HepG2 (cell line): Measurements from ENCODE around the gene MAP3K14. TPM values are rescaled to one million over a fixed set of nuclear protein-coding genes. Genes with fewer than 3 reads are reported as not detected.

Source experiments
- ATAC-seq: fragments of 200-7000 bp; cut with Tn5 transposase; 3 replicates; pipeline ENCODE4 v1.9.1; 2020; ENCODE audit warnings: mild to moderate bottlenecking, moderate library complexity
- BruUV-seq: library from RNA; stranded (reverse); fragments of 400-500 nt; replicated peaks from 2 replicates; lab custom pipeline; 2021; lab: Mats Ljungman, UMichigan
- CTCF ChIA-PET: fragments of 300-600 bp; formaldehyde crosslinking; extraction: SDS; loops from one replicate; lab custom pipeline; 2021; ENCODE audit warnings: low total read pairs, inconsistent platforms, low intra/inter-chr PET ratio; lab: Yijun Ruan, JAX
- POLR2A ChIA-PET: fragments of 350-600 bp; sonication (Branson Sonifier 250); formaldehyde crosslinking; loops from one replicate; lab custom pipeline; 2020; ENCODE audit warnings: antibody characterized with exemption, inconsistent platforms; lab: Yijun Ruan, JAX
- DNase-seq: peaks from one replicate; pipeline ENCODE4 v3.0.0-alpha.2; 2015; ENCODE audit warnings: low spot score
- FAIRE-seq: peaks from 3 replicates; lab custom pipeline; 2011; peaks lifted over from hg19 to GRCh38; lab: Jason Lieb, UNC
- H2AFZ ChIP-seq: one replicate; pipeline ENCODE4 v1.6.1; 2011; ENCODE audit warnings: low read length, inconsistent platforms
- H3K27ac ChIP-seq: fragments of 300-600 bp; 3 replicates; pipeline ENCODE4 v1.8.0; 2011; ENCODE audit warnings: mixed run types, mild to moderate bottlenecking, mixed read lengths, low read length, inconsistent platforms; ENCODE audit not compliant: insufficient read depth; ENCODE audit errors: extremely low read length
- H3K27me3 ChIP-seq, 2 experiments: fragments of 200-600 bp in 1 of 2; 2 replicates in 1 of 2; 3 replicates in 1 of 2; pipeline versions ENCODE4 v1.6.0 to v1.8.0; 2011; ENCODE audit warnings: low read length in 2 of 2, mild to moderate bottlenecking in 2 of 2, moderate library complexity in 2 of 2, inconsistent platforms in 1 of 2; ENCODE audit not compliant: insufficient read depth in 2 of 2, control insufficient read depth in 1 of 2
- H3K36me3 ChIP-seq, 2 experiments: fragments of 200-600 bp in 1 of 2; replicated peaks in 1 of 2; 2 replicates in 1 of 2; 3 replicates in 1 of 2; pipeline versions ENCODE4 v1.5.1 to v1.8.0; 2011; ENCODE audit warnings: low read length in 2 of 2, inconsistent platforms in 1 of 2; ENCODE audit not compliant: insufficient read depth in 2 of 2, control insufficient read depth in 1 of 2
- H3K4me1 ChIP-seq: 2 replicates; pipeline ENCODE4 v1.5.1; 2012; ENCODE audit warnings: low read length, inconsistent platforms; ENCODE audit not compliant: insufficient read depth
- H3K4me2 ChIP-seq: 2 replicates; pipeline ENCODE4 v1.6.0; 2011; ENCODE audit warnings: low read depth, low read length, inconsistent platforms
- H3K4me3 ChIP-seq, 3 experiments: fragments of 200-600 bp in 1 of 3; sonication (generic), shearing (Covaris generic) in 1 of 3; replicated peaks in 1 of 3; 2 replicates each; pipeline ENCODE4 v1.5.1; 2011 to 2016; ENCODE audit warnings: low read length in 3 of 3, inconsistent platforms in 2 of 3, low read depth in 2 of 3, mild to moderate bottlenecking in 2 of 3, control low read depth in 1 of 3, mixed read lengths in 1 of 3; ENCODE audit not compliant: insufficient read depth in 1 of 3
- H3K79me2 ChIP-seq: one replicate; pipeline ENCODE4 v1.6.1; 2011; ENCODE audit warnings: low read length, inconsistent platforms; ENCODE audit not compliant: insufficient read depth
- H3K9ac ChIP-seq: 2 replicates; pipeline ENCODE4 v1.6.0; 2011; ENCODE audit warnings: mild to moderate bottlenecking, low read depth, low read length, inconsistent platforms; ENCODE audit not compliant: insufficient read depth
- H3K9me3 ChIP-seq: 2 replicates; pipeline ENCODE4 v1.5.1; 2012; ENCODE audit warnings: mild to moderate bottlenecking, low read length
- H4K20me1 ChIP-seq: 2 replicates; pipeline ENCODE4 v1.6.0; 2011; ENCODE audit warnings: inconsistent platforms, mild to moderate bottlenecking, low read length, moderate library complexity; ENCODE audit not compliant: insufficient read depth
- CC2D1A ChIP-seq: sonication (generic); formaldehyde crosslinking; IDR thresholded peaks from 2 replicates; pipeline ENCODE4 v1.8.1; 2023; ENCODE audit warnings: mild to moderate bottlenecking, missing genetic modification reagents
- REST ChIP-seq, 2 experiments: IDR thresholded peaks; 2 replicates each; pipeline ENCODE4 v1.6.1; 2011 to 2012; ENCODE audit warnings: low read length in 2 of 2, borderline replicate concordance in 1 of 2, low read depth in 1 of 2, mild to moderate bottlenecking in 1 of 2, moderate library complexity in 1 of 2
- WIZ ChIP-seq: sonication (generic); formaldehyde crosslinking; IDR thresholded peaks from 2 replicates; pipeline ENCODE4 v1.5.1; 2020; ENCODE audit warnings: mild to moderate bottlenecking, missing genetic modification reagents
- ZNF7 ChIP-seq: IDR thresholded peaks from 2 replicates; pipeline ENCODE4 v1.6.1; 2016; ENCODE audit warnings: missing biosample characterization, missing genetic modification reagents
- WGBS: methylation state at CpG from one replicate; pipeline ENCODE4 v1.1.6; 2017; ENCODE audit warnings: low lambda C conversion rate; 5-methylcytosine and 5-hydroxymethylcytosine counted together
- in situ Hi-C: cut with HindIII; loops from 2 replicates; pipeline ENCODE4 v1.10.0; 2017; ENCODE audit warnings: low pct_unique_long_range_greater_than_20kb; ENCODE audit not compliant: extremely low pct_ligation_motif_present
- intact Hi-C: fragments of 100-400 bp; cut with micrococcal nuclease; formaldehyde crosslinking; loops from one replicate; pipeline ENCODE4 v1.10.0; 2022; ENCODE audit not compliant: unreplicated experiment
- polyA plus RNA-seq, 8 experiments: library from polyadenylated mRNA; depleted of rRNA in 3 of 8; stranded (reverse) in 7 of 8; unstranded in 1 of 8; fragments of >200 nt; fragmentation: Illumina TruSeq in 4 of 8; extraction: Trizol in 4 of 8; gene quantifications; 2 replicates each; pipeline versions ENCODE4 v1.2.1 to v1.2.3, GENCODE V29; 2011 to 2016; ENCODE audit warnings: low read depth in 4 of 8, missing spikeins in 1 of 8, mixed read lengths in 1 of 8; ENCODE audit not compliant: insufficient read depth in 1 of 8
- total RNA-seq, 5 experiments: library from RNA; depleted of rRNA; stranded (reverse); fragments of >200 nt; fragmentation: Illumina TruSeq; extraction: Trizol; gene quantifications; 2 replicates each; pipeline ENCODE4 v1.2.3, GENCODE V29; 2016; ENCODE audit warnings: low read depth in 1 of 5
- TF ChIP-seq, protein P1 (sequence below): sonication (generic); formaldehyde crosslinking; IDR thresholded peaks from 2 replicates; pipeline ENCODE4 v1.4.0; 2020; ENCODE audit warnings: mild to moderate bottlenecking, missing genetic modification reagents

The MAP3K14 gene
- total and polyA plus RNA-seq, 2 of the 13 experiments (the other 11 are each of a cell fraction or from before 2014, with no cell fraction given): 2.6 TPM

DNA sequence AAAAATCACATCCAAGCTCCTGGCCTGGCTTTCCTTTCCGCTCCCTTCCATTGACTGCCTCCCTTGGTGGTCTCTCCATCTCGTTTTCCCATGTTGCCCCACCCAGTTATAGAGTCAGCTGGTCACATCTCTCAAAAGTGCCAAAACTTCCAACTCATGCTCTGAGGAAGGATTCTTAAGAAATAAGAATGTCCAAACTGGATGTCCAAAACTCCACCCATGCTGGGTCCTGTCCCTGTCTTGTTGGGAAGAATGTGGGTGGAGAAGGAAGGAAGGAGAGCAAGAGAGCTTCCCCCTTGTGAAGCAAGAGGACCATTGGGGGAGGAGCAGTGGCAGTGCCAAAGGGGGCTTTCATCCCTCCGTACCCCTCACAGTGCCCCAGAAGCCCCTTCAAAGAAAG is 44.6 kb upstream of the MAP3K14 start (continued):
- TF ChIP-seq CC2D1A (CRISPR knock-in tag) (no peak), REST (IDR thresholded peaks at IDR 0.05; ENCODE audit: borderline replicate concordance in 1 of 2, low read depth in 1 of 2, low read length in 2 of 2) (no peak), WIZ (CRISPR knock-in tag) (no peak)

DNA sequence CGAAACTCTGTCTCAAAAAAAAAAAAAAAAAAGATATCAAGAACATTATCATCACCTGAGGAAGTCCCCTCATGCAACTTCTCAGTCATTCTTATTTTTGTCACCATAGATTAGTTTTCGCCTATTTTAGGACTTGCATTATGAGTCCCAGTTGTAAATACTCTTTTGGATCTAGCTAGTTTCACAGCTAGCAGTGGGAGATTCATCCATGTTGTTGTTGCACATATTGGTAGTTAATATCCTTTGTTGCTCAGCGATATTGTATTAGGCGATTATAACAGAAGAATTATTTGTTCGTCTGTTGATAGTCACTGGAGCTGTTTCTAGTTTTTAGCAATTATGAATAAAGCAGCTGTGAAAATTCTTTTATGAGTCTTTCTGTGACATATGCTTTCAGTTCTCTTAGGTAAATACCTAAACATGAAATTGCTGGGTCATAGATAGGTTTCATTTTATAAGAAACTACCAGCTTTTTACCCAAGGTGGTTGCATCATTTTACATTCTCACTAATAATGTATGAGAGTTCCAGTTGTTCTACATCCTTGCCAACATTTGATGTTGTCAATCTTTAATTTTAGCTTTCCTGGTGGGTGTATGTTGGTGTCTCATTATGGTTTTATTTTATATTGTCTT is 40.7 kb upstream of the MAP3K14 start:
- intact Hi-C loops: no loop called here
- Histone ChIP-seq H3K4me3 (no peak overlapping the region), H3K27me3 (peaks cover 1 to 10% of the 10 kb centered on the region in 2 experiments; a peak in 3 of 5 replicates), H3K27ac (no peak overlapping the region), H3K79me2 (no peaks in the 10 kb centered on the region), H4K20me1 (no peaks in the 10 kb centered on the region), H3K9ac (no peak overlapping the region), H2AFZ (no peak overlapping the region), H3K4me1 (peaks cover 11% of the 10 kb centered on the region), H3K4me2 (no peak overlapping the region), H3K36me3 (no peaks in the 10 kb centered on the region), H3K9me3 (no peaks in the 10 kb centered on the region)
- TF ChIP-seq, protein P1, sequence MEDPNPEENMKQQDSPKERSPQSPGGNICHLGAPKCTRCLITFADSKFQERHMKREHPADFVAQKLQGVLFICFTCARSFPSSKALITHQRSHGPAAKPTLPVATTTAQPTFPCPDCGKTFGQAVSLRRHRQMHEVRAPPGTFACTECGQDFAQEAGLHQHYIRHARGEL (CRISPR knock-in tag): no peak
- TF ChIP-seq ZNF7 (CRISPR knock-in tag): peak; percentile 66
- WGBS: 60% methylated on average over 5 of the region's 5 CpGs
- no peak for FAIRE-seq
- POLR2A ChIA-PET: no interaction called here
- BruUV-seq: no TSS peak
- CTCF ChIA-PET: no interaction called here
- ATAC-seq: no peak
- in situ Hi-C loops: no loop called here
- no peak for DNase-seq
